NCI-H1092 treated with DMSO at 0.1 percent for 48 hours (cell line): Measurements from ENCODE around the gene FAM20A.

ENCODE experiments used
- DNase-seq: peaks from one replicate; lab custom pipeline; 2025; lab: John Stamatoyannopoulos, UW

Gene FAM20A

GRCh38 chr17:68600931-68601564 is at the start of gene FAM20A:
Gene FAM20A, minus strand, starts transcription at chr17:68601367. Its CDS starts 701 bp downstream, at chr17:68600666.
- peak; percentile 61 for DNase-seq

GRCh38 chr17:68649324-68649723 is 48.2 kb upstream of the FAM20A start:
- no peak for DNase-seq

- DNase-seq: peak; percentile 57
Observed at GRCh38 chr17:68646626-68647526, 45.7 kb upstream of the FAM20A start.

DNA sequence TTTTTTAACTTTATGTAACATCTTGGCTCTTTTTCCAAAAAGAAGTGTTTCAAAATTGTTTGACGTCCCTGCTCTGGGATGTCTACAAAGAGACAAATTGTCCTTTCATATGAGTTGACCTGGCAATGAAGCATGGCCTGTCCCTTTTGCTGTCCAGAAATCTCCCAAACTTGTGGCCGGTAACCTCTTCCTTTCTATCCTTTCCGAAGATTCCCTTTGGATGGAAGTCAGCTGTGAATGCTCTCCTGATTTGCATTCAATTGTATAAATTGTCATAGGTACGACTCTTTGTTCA is 40.9 kb upstream of the FAM20A start:
- no peak for DNase-seq

DNA sequence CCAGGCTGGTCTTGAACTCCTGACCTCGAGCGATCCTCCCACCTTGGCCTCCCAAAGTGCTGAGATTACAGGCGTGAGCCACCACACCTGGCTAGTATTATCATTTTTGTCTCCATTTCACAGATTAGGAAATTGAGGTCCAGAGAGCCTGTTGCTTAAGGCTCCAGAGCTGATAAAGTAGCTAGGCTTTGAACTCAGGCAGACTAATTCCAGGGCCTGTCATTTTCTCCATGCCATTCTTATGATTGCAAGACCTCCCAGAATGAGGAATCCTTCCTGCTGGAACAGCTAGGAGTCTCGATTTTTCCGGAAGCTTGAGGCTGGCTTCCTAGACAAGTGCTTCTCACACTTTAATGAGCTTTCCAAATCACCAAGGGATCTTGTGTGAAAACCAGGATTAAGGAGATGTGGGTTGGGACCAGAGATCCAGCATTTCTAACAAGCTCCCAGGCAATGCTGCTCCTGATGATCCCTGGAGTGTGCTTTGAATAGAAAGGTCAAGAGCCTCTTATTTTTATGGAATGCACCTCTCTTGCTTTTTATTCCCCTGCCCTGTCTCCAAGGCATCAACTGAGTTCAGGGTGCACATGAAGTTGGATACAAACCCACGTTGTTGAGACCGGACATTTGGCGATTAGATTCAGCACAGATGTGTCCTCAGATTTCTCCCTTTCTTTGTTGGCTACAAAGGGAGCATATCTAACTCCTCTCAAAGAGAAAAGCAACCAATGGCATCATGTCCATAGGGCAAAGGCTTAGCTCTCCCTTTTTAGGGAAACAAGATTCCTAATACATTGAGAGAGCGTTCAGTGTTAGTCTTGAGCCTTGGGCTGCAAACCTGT is 40.3 kb upstream of the FAM20A start:
- DNase-seq: no peak

DNA sequence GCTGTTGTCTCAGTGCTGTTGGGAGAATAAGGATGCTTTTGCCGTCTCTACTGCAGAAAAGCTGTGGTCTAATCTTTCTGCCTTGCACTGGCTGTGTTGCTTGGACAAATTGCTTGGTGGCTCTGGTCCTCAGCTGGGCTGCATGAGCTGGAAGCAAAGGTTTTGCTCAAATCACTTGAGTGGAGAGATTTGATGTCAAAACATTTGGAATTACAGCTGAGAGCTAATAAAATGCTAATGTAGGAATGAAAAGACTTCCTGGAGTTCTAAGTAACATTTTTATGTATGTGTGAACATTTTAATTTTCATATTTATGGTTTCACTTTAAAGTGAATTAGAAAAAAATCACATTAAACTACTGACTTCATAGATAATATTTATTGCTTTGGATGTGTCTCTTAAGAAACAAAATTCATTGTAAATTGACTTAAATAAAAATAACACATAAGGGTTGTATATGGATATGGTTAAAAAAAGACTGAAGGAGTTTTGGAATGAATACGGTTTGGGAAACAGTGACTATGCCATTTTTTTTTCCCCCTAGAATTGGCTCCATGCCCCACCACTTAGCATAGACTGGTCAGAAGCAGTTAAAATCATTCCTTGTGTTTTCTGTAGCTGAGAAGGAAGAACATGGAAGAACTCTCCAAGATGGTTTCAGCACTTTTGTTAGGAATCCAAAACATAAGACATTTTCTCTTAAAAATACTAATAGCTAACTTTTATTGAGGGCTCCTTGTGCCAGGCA is 39.2 kb upstream of the FAM20A start:
- DNase-seq: no peak

GRCh38 chr17:68634345-68634876 is 33.2 kb upstream of the FAM20A start:
- DNase-seq: no peak

GRCh38 chr17:68628576-68628957 is 27.4 kb upstream of the FAM20A start:
- no peak for DNase-seq

DNA sequence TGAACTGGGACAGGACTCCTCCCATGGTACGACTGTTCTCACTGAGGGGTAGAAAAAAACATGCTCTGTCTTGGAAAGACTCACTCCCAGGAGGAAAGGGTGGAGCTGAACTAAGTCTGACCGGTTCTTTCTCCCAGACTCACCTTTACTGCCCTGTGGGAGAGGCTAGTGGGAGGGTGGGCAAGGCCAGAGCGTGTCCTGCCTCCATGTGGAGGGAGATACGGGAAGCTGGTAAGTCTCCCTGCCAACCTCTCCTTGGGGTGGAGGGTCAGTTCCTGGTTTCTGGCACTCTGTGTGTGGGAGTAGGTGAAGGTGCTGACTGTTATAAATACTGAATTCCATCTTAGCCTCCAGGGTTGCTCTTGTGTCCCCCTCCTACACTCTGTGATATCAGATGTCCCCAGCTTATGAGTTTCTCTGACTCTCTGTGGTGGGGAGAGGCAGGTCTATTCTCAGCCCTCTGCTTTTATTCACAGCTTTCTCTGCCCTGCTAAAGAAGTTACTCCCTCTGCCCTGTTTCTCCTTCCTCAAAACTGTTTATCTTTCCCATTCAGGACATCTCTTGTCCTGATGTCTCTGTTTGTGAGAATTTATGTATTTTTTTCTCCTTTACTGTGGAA is 26.9 kb upstream of the FAM20A start:
- DNase-seq: no peak

GRCh38 chr17:68624381-68624780 is 23.2 kb upstream of the FAM20A start:
- DNase-seq: no peak

DNA sequence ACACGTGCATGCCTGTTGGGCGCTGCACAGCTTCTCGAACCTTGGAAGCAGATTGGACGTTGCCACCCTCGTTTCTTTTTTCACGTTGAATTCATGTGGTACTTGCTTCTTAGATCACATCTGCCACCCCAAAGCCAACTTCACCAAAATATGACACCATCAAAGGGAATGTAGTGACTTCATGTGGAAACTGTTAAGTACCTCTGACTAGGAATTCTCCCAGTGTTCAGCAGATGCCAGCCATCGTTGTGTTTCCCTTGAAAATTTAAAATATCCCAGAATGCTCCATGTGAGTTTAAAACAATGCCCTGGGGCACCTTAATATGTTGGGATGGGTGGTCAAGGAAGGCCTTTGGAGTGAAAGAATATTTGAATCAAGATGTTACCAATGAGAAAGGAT is 22.6 kb upstream of the FAM20A start:
- no peak for DNase-seq

DNA sequence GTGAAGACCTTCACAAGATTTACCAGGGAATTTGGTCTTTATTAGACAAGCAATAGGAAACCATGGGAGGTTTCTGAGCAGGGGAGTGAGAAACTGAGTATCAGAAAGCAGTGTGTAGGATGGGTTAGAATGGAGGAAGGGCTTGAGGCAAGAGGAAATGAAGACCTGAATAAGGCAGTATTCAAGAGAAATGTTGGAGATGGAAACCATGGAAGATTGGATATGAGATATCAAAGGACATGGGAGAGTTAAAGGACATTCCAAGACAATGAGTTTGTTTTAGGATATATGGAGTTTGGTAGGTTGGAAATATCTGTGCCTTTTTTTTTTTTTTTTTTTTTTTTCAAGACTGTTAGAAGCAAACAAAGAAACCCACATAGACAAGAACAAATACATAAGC is 21.3 kb upstream of the FAM20A start:
- DNase-seq: no peak

DNA sequence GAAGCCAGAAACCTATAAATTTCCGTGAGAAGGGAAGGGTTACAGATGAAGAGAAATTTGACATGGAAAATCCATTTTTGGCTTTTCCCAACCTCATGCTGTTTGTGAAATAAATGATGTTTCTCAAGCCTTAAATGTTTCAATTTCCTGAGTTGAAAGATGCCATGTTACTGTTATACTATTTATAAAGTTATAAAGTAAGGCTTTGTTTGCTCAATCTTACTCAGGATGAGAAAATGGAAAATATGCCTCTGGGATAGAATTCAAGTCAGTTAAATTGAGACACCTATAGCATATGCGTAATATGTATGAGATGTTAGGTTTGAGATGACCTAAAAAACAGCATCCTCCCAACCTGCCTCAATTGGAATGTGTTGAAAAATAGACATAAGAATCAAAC is 19.9 kb upstream of the FAM20A start:
- DNase-seq: no peak

- no peak for DNase-seq
Observed at GRCh38 chr17:68616334-68616733, 15.2 kb upstream of the FAM20A start.

GRCh38 chr17:68614718-68615117 is 13.6 kb upstream of the FAM20A start:
- no peak for DNase-seq

GRCh38 chr17:68613739-68614298 is 12.7 kb upstream of the FAM20A start:
- peak; percentile 38 for DNase-seq

DNA sequence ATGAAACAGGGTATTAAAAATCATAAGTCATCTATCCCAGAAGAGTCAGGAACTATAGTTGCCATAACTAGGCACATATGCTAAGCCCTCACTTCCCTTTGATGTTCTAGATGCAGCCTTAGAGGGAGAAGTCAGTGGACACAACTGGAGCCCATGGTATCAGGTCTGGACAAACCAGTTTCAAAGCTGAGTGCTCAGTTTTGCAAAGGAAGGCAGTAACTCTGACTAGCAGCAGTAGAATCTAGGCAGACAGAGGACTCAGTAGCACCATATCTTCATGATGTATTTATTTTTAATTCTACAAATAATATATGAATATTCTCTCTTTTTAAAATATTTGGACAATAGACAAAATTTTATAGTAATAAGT is 11.7 kb upstream of the FAM20A start:
- no peak for DNase-seq

DNA sequence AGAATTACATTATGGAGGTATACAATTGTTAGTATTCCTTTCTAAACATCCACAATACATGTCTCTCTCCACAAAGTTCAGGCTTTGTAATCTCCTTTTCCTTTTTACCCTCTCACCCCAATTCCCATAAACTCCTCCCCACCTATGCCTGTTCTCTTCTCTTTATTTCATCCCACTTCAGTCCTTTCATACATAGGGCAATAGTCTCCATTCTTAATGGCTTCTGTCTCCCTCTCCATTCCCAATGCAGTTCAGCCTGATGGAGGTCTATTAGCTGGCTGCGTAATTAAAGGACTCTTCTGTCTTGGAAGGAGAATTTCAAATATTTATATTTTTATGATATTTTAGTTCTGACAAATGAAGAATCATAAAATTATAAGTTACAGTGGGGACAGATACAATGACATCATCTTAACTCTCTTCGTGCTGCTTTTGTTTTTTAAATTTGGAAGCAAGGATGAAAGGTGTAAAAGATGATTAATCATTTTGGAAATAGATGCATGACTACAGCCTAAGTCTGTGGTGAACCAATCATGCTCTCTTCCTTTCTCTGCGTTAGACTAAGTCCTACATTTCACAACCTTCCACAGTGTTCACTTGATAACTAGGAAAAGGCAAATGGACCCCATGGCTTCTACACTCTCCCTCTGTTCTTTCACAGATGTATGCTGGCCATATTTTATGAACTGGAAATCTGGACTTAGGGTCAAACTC is 11.2 kb upstream of the FAM20A start:
- DNase-seq: no peak

DNA sequence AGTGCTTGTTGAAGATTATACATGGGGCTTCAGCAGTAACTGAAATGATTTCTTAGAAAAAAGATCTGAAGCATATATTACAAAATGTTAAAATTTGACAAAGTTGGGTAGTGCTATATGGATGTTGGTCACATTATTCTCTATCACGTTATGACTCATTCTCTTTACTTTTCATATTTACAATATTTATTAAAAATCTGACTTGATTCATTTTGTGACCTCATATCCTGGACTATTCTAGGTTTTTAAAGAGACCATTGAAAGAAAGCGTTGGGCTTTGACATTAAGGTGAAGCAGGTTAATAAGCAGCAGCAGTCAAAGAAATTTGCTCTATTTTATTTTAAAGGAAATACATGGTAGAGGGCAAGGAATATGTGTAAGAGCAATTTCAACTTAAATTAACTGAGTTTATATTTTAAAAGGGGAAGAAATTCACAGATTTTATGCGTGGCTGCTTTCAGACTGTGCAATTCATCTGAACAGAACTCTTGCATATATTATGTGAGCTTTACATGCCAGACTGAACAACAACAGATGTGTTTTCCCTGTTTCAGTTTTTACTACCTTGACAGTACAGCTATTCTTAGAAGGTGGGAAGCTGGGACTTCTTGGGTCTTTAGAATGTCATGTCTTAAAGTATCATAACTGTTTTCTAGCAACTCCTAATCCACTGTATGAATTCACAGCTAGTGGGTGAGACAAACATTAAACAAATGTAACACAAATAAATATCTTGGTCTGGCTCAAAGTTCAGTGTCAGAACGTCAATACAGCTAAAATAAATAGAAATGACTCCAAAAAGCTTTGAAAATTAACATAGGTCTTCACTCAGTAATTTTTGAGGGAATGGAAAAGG is 10.4 kb upstream of the FAM20A start:
- no peak for DNase-seq
